Uterus (tissue), 4 donors: ENCODE results near the gene LRP1. TPM values are rescaled to one million over a fixed set of nuclear protein-coding genes. Genes with fewer than 3 reads are reported as not detected.

Experiments
- DNase-seq, 2 donors: peaks; one replicate each; pipeline ENCODE4 v3.0.0-alpha.2; 2019 to 2020
- H3K27ac ChIP-seq, 2 donors: fragments of 200-600 bp; sonication (generic); 1 replicate in 1 of 2; 2 replicates in 1 of 2; pipeline ENCODE4 v1.5.1; 2016 to 2018
- H3K27me3 ChIP-seq, 2 donors: fragments of 200-600 bp; sonication (generic); one replicate each; pipeline ENCODE4 v1.5.1; 2018 to 2019; ENCODE audit warnings: control low read depth in 1 of 2
- H3K36me3 ChIP-seq, 2 donors: fragments of 200-600 bp; sonication (generic); one replicate each; pipeline ENCODE4 v1.5.1; 2019; ENCODE audit warnings: control low read depth in 1 of 2
- H3K4me1 ChIP-seq, 2 donors: fragments of 200-600 bp; sonication (generic); one replicate each; pipeline ENCODE4 v1.5.1; 2018 to 2019; ENCODE audit warnings: control low read depth in 1 of 2
- H3K4me3 ChIP-seq, 2 donors: fragments of 200-600 bp; sonication (generic); 1 replicate in 1 of 2; 2 replicates in 1 of 2; pipeline ENCODE4 v1.5.1; 2018 to 2019; ENCODE audit warnings: mild to moderate bottlenecking in 1 of 2
- H3K9me3 ChIP-seq, 2 donors: fragments of 200-600 bp; sonication (generic); one replicate each; pipeline ENCODE4 v1.5.1; 2019; ENCODE audit warnings: control low read depth in 1 of 2
- POLR2A ChIP-seq, 2 donors: fragments of 450-650 bp; IDR thresholded peaks; one replicate each; pipeline ENCODE4 v1.6.1; 2016; ENCODE audit warnings: antibody characterized with exemption in 2 of 2, mild to moderate bottlenecking in 1 of 2, moderate library complexity in 1 of 2
- intact Hi-C: fragments of 100-400 bp; cut with DNase I; formaldehyde crosslinking; loops from one replicate; pipeline ENCODE4 v1.15.1; 2023; ENCODE audit warnings: low total_unique reads
- total RNA-seq, 4 donors: library from RNA; depleted of rRNA in 3 of 4; stranded (reverse); fragments of >200 nt in 3 of 4; gene quantifications; one replicate each; pipeline versions ENCODE4 v1.1.0 to v1.2.4, GENCODE V29; 2014 to 2023
- TF ChIP-seq, protein P1 (sequence below), 4 experiments: fragments of 200-600 bp in 2 of 4; fragments of 450-650 bp in 2 of 4; sonication (generic) in 2 of 4; IDR thresholded peaks; one replicate each; pipeline ENCODE4 v1.5.1; 2016 to 2019; ENCODE audit warnings: antibody characterized with exemption in 4 of 4, mild to moderate bottlenecking in 2 of 4, moderate library complexity in 1 of 4
- donor health status: DM: yes; HTN: yes; CAD: no.

The LRP1 gene
- total RNA-seq, 4 donors from 2014 or later, result 164 to 507 (median 318) TPM

GRCh38 chr12:57152639-57153038 is 24.4 kb downstream of the LRP1 start:
- Histone ChIP-seq H3K4me3 (no peak overlapping the region), H3K4me1 (peaks cover 27 to 39% of the 10 kb centered on the region in 2 donors), H3K27ac (peak overlapping the region; percentile 86 to 93), H3K9me3 (no peaks in the 10 kb centered on the region), H3K36me3 (no peaks in the 10 kb centered on the region), H3K27me3 (no peaks in the 10 kb centered on the region)
- no peak for TF ChIP-seq POLR2A (IDR thresholded peaks at IDR 0.05)
- TF ChIP-seq, protein P1, sequence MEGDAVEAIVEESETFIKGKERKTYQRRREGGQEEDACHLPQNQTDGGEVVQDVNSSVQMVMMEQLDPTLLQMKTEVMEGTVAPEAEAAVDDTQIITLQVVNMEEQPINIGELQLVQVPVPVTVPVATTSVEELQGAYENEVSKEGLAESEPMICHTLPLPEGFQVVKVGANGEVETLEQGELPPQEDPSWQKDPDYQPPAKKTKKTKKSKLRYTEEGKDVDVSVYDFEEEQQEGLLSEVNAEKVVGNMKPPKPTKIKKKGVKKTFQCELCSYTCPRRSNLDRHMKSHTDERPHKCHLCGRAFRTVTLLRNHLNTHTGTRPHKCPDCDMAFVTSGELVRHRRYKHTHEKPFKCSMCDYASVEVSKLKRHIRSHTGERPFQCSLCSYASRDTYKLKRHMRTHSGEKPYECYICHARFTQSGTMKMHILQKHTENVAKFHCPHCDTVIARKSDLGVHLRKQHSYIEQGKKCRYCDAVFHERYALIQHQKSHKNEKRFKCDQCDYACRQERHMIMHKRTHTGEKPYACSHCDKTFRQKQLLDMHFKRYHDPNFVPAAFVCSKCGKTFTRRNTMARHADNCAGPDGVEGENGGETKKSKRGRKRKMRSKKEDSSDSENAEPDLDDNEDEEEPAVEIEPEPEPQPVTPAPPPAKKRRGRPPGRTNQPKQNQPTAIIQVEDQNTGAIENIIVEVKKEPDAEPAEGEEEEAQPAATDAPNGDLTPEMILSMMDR (IDR thresholded peaks at IDR 0.05), result no peak
- intact Hi-C loops, result no loop called here
- DNase-seq, result peak; percentile 75 to 82

DNA sequence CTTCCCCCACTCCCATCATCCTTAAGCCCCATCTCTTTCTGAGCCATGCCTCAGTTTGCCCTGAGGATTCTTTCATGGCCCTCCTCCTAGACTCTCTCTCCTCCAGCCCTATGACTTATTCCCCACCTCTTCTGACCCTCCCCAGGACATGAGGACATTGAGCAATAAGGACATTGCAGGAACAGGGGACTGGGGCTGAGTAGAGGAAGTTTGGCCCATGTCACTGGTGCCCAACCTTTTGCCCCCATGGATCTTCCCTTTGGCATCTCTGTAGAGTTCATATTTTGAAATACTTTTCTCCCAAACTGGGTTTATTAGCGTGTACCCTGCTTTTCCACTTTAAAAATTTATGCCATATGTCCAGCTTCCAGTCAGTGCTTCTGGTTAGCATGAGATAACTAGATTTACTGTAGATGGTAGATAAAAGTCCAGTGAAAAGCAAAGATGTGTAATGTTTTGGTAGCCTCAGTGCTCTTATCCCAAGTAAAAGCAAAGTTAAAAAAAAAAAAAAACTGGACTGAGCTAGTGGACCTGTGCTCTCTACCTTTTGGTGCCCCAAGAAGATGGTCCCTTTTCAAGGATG is 25.2 kb downstream of the LRP1 start:
- Histone ChIP-seq H3K27me3 (no peaks in the 10 kb centered on the region), H3K36me3 (no peaks in the 10 kb centered on the region), H3K4me1 (peaks cover 22 to 30% of the 10 kb centered on the region in 2 donors), H3K4me3 (no peak overlapping the region), H3K27ac (peak overlapping the region; percentile 86 to 93), H3K9me3 (no peaks in the 10 kb centered on the region)
- intact Hi-C loops, result no loop called here
- no peak for TF ChIP-seq POLR2A (IDR thresholded peaks at IDR 0.05)
- TF ChIP-seq, protein P1 (IDR thresholded peaks at IDR 0.05), result no peak
- no peak for DNase-seq

DNA sequence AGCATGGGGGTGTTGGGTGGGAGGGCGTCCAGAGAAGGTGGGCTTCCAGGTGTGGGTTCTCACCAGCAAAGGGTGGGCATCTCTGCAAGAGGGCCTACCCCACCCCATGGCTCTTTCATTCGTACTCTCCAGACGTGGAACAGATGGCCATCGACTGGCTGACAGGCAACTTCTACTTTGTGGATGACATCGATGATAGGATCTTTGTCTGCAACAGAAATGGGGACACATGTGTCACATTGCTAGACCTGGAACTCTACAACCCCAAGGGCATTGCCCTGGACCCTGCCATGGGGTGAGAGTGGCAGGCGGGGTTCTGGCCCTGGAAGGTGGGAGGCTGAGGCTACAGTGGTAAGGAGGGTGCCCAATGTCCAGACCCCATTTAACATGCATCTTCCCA is 25.8 kb downstream of the LRP1 start:
- no peak for DNase-seq
- Histone ChIP-seq H3K27ac (peak overlapping the region; percentile 38 to 93), H3K9me3 (no peaks in the 10 kb centered on the region), H3K4me1 (peaks cover 21 to 24% of the 10 kb centered on the region in 2 donors), H3K4me3 (no peak overlapping the region), H3K27me3 (no peaks in the 10 kb centered on the region), H3K36me3 (no peaks in the 10 kb centered on the region)
- intact Hi-C loops, result no loop called here
- TF ChIP-seq POLR2A (IDR thresholded peaks at IDR 0.05), result no peak
- TF ChIP-seq, protein P1 (IDR thresholded peaks at IDR 0.05), result no peak

- no peak for DNase-seq
- Histone ChIP-seq H3K36me3 (no peaks in the 10 kb centered on the region), H3K4me3 (no peak overlapping the region), H3K27me3 (no peaks in the 10 kb centered on the region), H3K27ac (peak overlapping the region; percentile 38 to 93), H3K9me3 (no peaks in the 10 kb centered on the region), H3K4me1 (peaks cover 14 to 24% of the 10 kb centered on the region in 2 donors)
- intact Hi-C loops, result no loop called here
- TF ChIP-seq, protein P1 (IDR thresholded peaks at IDR 0.05), result no peak
- TF ChIP-seq POLR2A (IDR thresholded peaks at IDR 0.05), result no peak
Measured at GRCh38 chr12:57154804-57155434, 26.6 kb downstream of the LRP1 start.

GRCh38 chr12:57156701-57157403 is 28.6 kb downstream of the LRP1 start:
- Histone ChIP-seq H3K36me3 (no peaks in the 10 kb centered on the region), H3K27me3 (no peaks in the 10 kb centered on the region), H3K27ac (no peak overlapping the region), H3K9me3 (no peaks in the 10 kb centered on the region), H3K4me3 (no peak overlapping the region), H3K4me1 (peaks cover 6 to 11% of the 10 kb centered on the region in 2 donors)
- TF ChIP-seq POLR2A (IDR thresholded peaks at IDR 0.05), result no peak
- TF ChIP-seq, protein P1 (IDR thresholded peaks at IDR 0.05), result no peak
- intact Hi-C loops, result no loop called here
- DNase-seq, result no peak
